ENCODE results near the gene DNASE2.

Gene DNASE2

DNA sequence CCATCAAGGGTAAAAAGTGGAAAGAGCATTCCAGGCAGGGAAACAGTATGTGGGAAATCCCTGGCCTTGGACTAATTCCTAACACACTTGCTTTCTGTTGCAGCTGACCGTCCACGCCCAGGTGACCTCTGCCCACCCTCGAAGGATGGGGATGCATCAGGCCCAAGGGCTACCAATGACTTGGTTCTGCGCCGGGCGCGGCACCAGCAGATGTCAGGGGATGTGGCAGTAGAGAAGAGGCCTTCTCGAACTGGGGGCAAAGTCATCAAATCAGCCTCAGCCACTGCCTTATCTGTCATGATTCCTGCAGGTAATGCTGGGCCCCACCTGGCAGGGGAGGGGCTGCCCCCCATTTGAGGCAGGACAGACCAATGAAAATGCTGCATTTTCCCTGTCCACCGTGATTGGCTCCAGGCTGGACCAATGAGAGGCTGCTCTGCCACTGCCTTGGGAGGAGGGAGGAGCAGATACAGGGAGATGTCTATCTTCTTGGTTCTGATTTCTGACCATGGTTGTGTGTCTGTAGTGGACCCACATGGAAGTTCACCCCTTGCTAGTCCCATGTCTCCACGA, 12.6 kb downstream of the DNASE2 start:
- TF ChIP-seq POLR2A (IDR thresholded peaks at IDR 0.05; ENCODE audit: extremely low read depth, insufficient read length), result no peak
- no peak for DNase-seq (ENCODE audit: low read depth)
- H3K4me3 ChIP-seq (ENCODE audit: low read depth, low read length), result no peak overlapping the region

- TF ChIP-seq, protein P1, sequence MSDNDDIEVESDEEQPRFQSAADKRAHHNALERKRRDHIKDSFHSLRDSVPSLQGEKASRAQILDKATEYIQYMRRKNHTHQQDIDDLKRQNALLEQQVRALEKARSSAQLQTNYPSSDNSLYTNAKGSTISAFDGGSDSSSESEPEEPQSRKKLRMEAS (IDR thresholded peaks at IDR 0.05; ENCODE audit: low read depth, low read length), result no peak
- TF ChIP-seq, protein P2, sequence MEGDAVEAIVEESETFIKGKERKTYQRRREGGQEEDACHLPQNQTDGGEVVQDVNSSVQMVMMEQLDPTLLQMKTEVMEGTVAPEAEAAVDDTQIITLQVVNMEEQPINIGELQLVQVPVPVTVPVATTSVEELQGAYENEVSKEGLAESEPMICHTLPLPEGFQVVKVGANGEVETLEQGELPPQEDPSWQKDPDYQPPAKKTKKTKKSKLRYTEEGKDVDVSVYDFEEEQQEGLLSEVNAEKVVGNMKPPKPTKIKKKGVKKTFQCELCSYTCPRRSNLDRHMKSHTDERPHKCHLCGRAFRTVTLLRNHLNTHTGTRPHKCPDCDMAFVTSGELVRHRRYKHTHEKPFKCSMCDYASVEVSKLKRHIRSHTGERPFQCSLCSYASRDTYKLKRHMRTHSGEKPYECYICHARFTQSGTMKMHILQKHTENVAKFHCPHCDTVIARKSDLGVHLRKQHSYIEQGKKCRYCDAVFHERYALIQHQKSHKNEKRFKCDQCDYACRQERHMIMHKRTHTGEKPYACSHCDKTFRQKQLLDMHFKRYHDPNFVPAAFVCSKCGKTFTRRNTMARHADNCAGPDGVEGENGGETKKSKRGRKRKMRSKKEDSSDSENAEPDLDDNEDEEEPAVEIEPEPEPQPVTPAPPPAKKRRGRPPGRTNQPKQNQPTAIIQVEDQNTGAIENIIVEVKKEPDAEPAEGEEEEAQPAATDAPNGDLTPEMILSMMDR (IDR thresholded peaks at IDR 0.05; ENCODE audit: low read depth, low read length), result no peak
- TF ChIP-seq POLR2A (IDR thresholded peaks at IDR 0.05; ENCODE audit: extremely low read depth, insufficient read length) (no peak), MYC (IDR thresholded peaks at IDR 0.05; ENCODE audit: low read depth, low read length) (no peak)
- no peak overlapping the region for H3K4me3 ChIP-seq (ENCODE audit: low read depth, low read length)
- no peak for DNase-seq (ENCODE audit: low read depth)
Measured at GRCh38 chr19:12867120-12868099, 13.8 kb downstream of the DNASE2 start.

GRCh38 chr19:12866416-12867119, 14.7 kb downstream of the DNASE2 start:
- DNase-seq (ENCODE audit: low read depth), result no peak
- TF ChIP-seq, protein P1 (IDR thresholded peaks at IDR 0.05; ENCODE audit: low read depth, low read length), result no peak
- TF ChIP-seq MYC (IDR thresholded peaks at IDR 0.05; ENCODE audit: low read depth, low read length) (no peak), POLR2A (IDR thresholded peaks at IDR 0.05; ENCODE audit: extremely low read depth, insufficient read length) (no peak)
- TF ChIP-seq, protein P2 (IDR thresholded peaks at IDR 0.05; ENCODE audit: low read depth, low read length), result no peak
- H3K4me3 ChIP-seq (ENCODE audit: low read depth, low read length), result no peak overlapping the region

DNA sequence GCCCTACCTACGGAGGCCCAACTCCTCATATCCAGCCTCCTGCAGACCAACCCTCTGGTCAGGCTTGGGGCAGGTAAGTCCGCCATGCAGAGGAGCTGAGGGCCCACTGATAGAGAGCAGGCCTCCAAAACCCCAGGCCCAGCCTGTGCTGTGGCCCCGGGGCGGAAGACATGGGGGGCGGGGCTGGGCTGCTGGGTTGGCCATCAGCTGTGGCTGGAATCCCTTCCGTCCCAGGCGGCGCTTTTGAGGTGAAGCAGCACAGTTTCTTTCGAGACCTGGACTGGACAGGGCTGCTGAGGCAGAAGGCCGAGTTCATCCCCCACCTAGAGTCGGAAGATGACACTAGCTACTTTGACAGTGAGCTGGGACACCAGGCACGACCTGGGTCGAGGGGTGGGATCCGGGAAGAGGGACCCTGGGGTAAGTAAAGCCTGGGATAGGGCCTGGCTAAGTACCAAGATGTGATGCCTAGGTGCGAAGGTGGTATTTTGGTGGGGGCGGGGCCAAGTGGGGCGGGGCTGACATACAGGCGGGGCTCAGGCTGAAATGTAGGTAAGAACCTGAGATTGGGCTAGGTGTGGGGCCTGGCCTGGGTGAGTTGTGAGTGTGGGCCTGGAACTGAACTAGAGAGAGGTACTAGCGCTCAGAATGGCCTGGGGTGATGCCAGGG, 15.4 kb downstream of the DNASE2 start:
- DNase-seq (ENCODE audit: low read depth), result no peak
- TF ChIP-seq POLR2A (IDR thresholded peaks at IDR 0.05; ENCODE audit: extremely low read depth, insufficient read length), result no peak
- TF ChIP-seq MYC (IDR thresholded peaks at IDR 0.05; ENCODE audit: low read depth, low read length), result no peak
- TF ChIP-seq, protein P2 (IDR thresholded peaks at IDR 0.05; ENCODE audit: low read depth, low read length), result no peak
- TF ChIP-seq, protein P1 (IDR thresholded peaks at IDR 0.05; ENCODE audit: low read depth, low read length), result no peak
- no peak overlapping the region for H3K4me3 ChIP-seq (ENCODE audit: low read depth, low read length)

- no peak for TF ChIP-seq POLR2A (IDR thresholded peaks at IDR 0.05; ENCODE audit: extremely low read depth, insufficient read length)
- TF ChIP-seq, protein P2 (IDR thresholded peaks at IDR 0.05; ENCODE audit: low read depth, low read length), result peak; percentile 31
- no peak overlapping the region for H3K4me3 ChIP-seq (ENCODE audit: low read depth, low read length)
- peak; percentile 33 for DNase-seq (ENCODE audit: low read depth)
Measured at GRCh38 chr19:12864721-12865715, 16.2 kb downstream of the DNASE2 start.

Measured in NB4 (cell line).